Spleen (tissue), 11 donors: Measurements from ENCODE around the gene TAF13. TPM values are rescaled to one million over a fixed set of nuclear protein-coding genes. Genes with fewer than 3 reads are reported as not detected.
"Not testable (repeated sequence)": the region's sequence is repeated elsewhere in the genome, so short reads cannot be mapped to it uniquely, and the experiment has no call there.

Source experiments
- DNase-seq: peaks from one replicate; pipeline ENCODE4 v3.0.0-alpha.2; 2020
- H3K27ac ChIP-seq, 8 donors: fragments of 200-600 bp; sonication (generic) in 7 of 8; 1 replicate in 4 of 8; 2 replicates in 4 of 8; pipeline versions ENCODE4 v1.5.0 to v1.8.0; 2016 to 2021; ENCODE audit warnings: inconsistent platforms in 4 of 8, mild to moderate bottlenecking in 4 of 8, moderate library complexity in 1 of 8
- H3K27me3 ChIP-seq, 7 donors: fragments of 200-600 bp; sonication (generic) in 6 of 7; replicated peaks in 1 of 7; 1 replicate in 4 of 7; 2 replicates in 3 of 7; pipeline versions ENCODE4 v1.5.0 to v1.8.0; 2016 to 2021; ENCODE audit warnings: inconsistent platforms in 3 of 7, mild to moderate bottlenecking in 1 of 7
- H3K36me3 ChIP-seq, 6 donors: fragments of 200-600 bp; sonication (generic) in 5 of 6; 1 replicate in 4 of 6; 2 replicates in 2 of 6; pipeline versions ENCODE4 v1.5.0 to v1.8.0; 2016 to 2021; ENCODE audit warnings: inconsistent platforms in 2 of 6
- H3K4me1 ChIP-seq, 6 donors: fragments of 200-600 bp; sonication (generic) in 5 of 6; 1 replicate in 3 of 6; 2 replicates in 3 of 6; pipeline versions ENCODE4 v1.5.0 to v1.8.0; 2016 to 2021; ENCODE audit warnings: inconsistent platforms in 3 of 6
- H3K4me3 ChIP-seq, 8 donors: fragments of 200-600 bp; sonication (generic) in 7 of 8; 1 replicate in 4 of 8; 2 replicates in 4 of 8; pipeline versions ENCODE4 v1.5.0 to v1.8.0; 2016 to 2021; ENCODE audit warnings: inconsistent platforms in 4 of 8, mild to moderate bottlenecking in 4 of 8, moderate library complexity in 2 of 8
- H3K9me3 ChIP-seq, 8 donors: fragments of 200-600 bp; sonication (generic) in 7 of 8; 1 replicate in 4 of 8; 2 replicates in 4 of 8; pipeline versions ENCODE4 v1.5.0 to v1.8.0; 2016 to 2021; ENCODE audit warnings: inconsistent platforms in 4 of 8
- CTCF ChIP-seq, 11 experiments: fragments of 200-600 bp in 7 of 11; fragments of 450-650 bp in 4 of 11; sonication (generic) in 4 of 11; IDR thresholded peaks in 8 of 11; conservative IDR thresholded peaks in 3 of 11; 1 replicate in 7 of 11; 2 replicates in 4 of 11; pipeline versions ENCODE4 v1.4.0 to v1.8.0; 2016 to 2021; ENCODE audit warnings: antibody characterized with exemption in 11 of 11, inconsistent platforms in 4 of 11, mild to moderate bottlenecking in 1 of 11
- POLR2A ChIP-seq, 3 donors: fragments of 450-650 bp; IDR thresholded peaks; one replicate each; pipeline ENCODE4 v1.5.1; 2017; ENCODE audit warnings: antibody characterized with exemption in 3 of 3, mild to moderate bottlenecking in 1 of 3
- POLR2AphosphoS5 ChIP-seq, 3 donors: sonication (generic); formaldehyde crosslinking; IDR thresholded peaks; one replicate each; pipeline ENCODE4 v1.5.1; 2017; ENCODE audit warnings: antibody characterized with exemption in 3 of 3
- WGBS, 5 donors: extraction: QIAGEN DNeasy Blood & Tissue Kit in 3 of 5; methylation state at CpG; one replicate each; pipeline versions ENCODE4 v1.1.5 to v1.1.7; 2013 to 2018; 5-methylcytosine and 5-hydroxymethylcytosine counted together
- intact Hi-C: fragments of 100-400 bp; cut with DNase I; formaldehyde crosslinking; loops from one replicate; pipeline ENCODE4 v1.15.0; 2023; ENCODE audit warnings: low total_unique reads
- polyA plus RNA-seq, 3 donors: library from polyadenylated mRNA; stranded (reverse); fragments of 200-250 nt; gene quantifications; one replicate each; pipeline ENCODE4 v1.2.1, GENCODE V29; 2013
- total RNA-seq, 7 donors: library from RNA; depleted of rRNA in 3 of 7; stranded (reverse); fragments of >200 nt in 3 of 7; fragmentation: NEBNext Ultra II Directional in 4 of 7; extraction: Animal tissue kit (Norgen Biotek cat#: 25700) in 4 of 7; gene quantifications; one replicate each; pipeline versions ENCODE4 v1.1.0 to v1.2.1, GENCODE V29; 2016 to 2021
- donor health status: healthy with polysubstance abuse.
- donor health status: DM: no; HTN: no; CAD: no; lungs with moderate emphysema.
- donor health status: DM: no; HTN: no; CAD: no.
- donor health status: Bipolar disorder and iron deficiency.
- donor health status: healthy.
- donor health status: DM: no; HTN: no; CAD: no.
- donor health status: DM: yes; HTN: yes; CAD: no.

Gene TAF13
- total and polyA plus RNA-seq, 10 donors, result 9.0 to 32.5 (median 22.7) TPM

DNA sequence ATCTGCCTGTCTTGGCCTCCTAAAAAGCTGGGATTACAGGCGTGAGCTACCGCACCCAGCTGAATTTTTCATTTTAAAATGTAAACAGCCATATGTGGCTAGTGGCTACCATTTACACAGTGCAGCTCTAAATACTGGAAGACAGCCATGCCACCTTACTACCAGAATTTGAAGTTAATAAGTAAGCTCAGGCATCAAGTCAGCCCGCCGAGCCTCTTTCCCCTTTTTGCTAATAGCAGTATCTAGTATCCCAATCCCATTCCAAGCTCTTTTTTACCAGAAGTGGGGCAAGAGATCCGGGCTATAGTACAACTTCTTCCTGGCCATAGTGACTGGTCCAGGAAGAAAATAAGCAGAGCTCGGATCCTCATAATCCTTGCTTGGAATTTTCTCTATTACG lies 15.1 kb downstream of the TAF13 start:
- DNase-seq, result no peak
- 90 to 97% (median 90%) methylated on average over 7 of the region's 7 CpGs for WGBS, 5 donors

GRCh38 chr1:109059026-109059425 lies 16.8 kb downstream of the TAF13 start:
- no peaks in the 10 kb centered on the region for H3K9me3 ChIP-seq
- intact Hi-C loops, result no loop called here
- TF ChIP-seq CTCF (IDR thresholded peaks at IDR 0.05 in 8 of 11, conservative IDR thresholded peaks at IDR 0.05 in 3 of 11) (no peak), POLR2A (IDR thresholded peaks at IDR 0.05) (no peak), POLR2AphosphoS5 (IDR thresholded peaks at IDR 0.05) (no peak)

More for the DNA sequence above, 15.1 kb downstream of the TAF13 start:
- no peak for TF ChIP-seq POLR2AphosphoS5 (IDR thresholded peaks at IDR 0.05)
- TF ChIP-seq CTCF (IDR thresholded peaks at IDR 0.05 in 8 of 11, conservative IDR thresholded peaks at IDR 0.05 in 3 of 11), result no peak
- no peak for TF ChIP-seq POLR2A (IDR thresholded peaks at IDR 0.05)
- Histone ChIP-seq H3K9me3 (no peaks in the 10 kb centered on the region), H3K4me3 (no peak overlapping the region), H3K27me3 (no peaks in the 10 kb centered on the region), H3K4me1 (no peaks in the 10 kb centered on the region), H3K27ac (no peak overlapping the region), H3K36me3 (peaks cover 4 to 38% (median 24%) of the 10 kb centered on the region in 6 donors)
- intact Hi-C loops, result no loop called here

DNA sequence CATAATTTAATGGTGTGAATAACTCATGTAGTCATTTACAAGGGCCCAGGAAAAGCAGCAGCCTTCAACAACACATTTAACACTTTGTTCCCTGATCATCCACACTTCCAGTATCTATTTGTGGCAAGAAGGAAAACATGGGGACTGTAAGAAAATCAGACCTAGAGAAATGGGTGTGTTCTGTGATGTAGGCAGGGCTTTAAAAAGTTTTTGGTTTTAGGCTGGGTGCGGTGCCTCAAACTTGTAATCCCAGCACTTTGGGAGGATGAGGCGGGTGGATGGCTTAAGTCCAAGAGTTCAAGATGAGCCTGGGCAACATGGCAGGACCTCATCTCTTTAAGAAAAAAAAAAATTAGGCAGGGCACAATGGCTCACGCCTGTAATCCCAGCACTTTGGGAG lies 19.7 kb downstream of the TAF13 start:
- H3K36me3 ChIP-seq, result no peaks in the 10 kb centered on the region
- 88 to 93% (median 91%) methylated on average over 3 of the region's 3 CpGs for WGBS, 5 donors
- H3K4me1 ChIP-seq, result no peaks in the 10 kb centered on the region
- TF ChIP-seq POLR2A (IDR thresholded peaks at IDR 0.05), result no peak
- TF ChIP-seq CTCF (IDR thresholded peaks at IDR 0.05 in 8 of 11, conservative IDR thresholded peaks at IDR 0.05 in 3 of 11), result no peak
- TF ChIP-seq POLR2AphosphoS5 (IDR thresholded peaks at IDR 0.05), result no peak
- no peaks in the 10 kb centered on the region for H3K27me3 ChIP-seq
- DNase-seq, result no peak
- H3K27ac ChIP-seq, result no peak overlapping the region
- intact Hi-C loops, result no loop called here
- H3K4me3 ChIP-seq, result no peak overlapping the region
- H3K9me3 ChIP-seq, result no peaks in the 10 kb centered on the region

More at GRCh38 chr1:109059026-109059425, 16.8 kb downstream of the TAF13 start:
- H3K27ac ChIP-seq, result no peak overlapping the region
- no peaks in the 10 kb centered on the region for H3K27me3 ChIP-seq
- peaks cover 0 to 21% (median 11%) of the 10 kb centered on the region in 6 donors for H3K36me3 ChIP-seq
- H3K4me3 ChIP-seq, result no peak overlapping the region
- no peak for DNase-seq
- H3K4me1 ChIP-seq, result no peaks in the 10 kb centered on the region

DNA sequence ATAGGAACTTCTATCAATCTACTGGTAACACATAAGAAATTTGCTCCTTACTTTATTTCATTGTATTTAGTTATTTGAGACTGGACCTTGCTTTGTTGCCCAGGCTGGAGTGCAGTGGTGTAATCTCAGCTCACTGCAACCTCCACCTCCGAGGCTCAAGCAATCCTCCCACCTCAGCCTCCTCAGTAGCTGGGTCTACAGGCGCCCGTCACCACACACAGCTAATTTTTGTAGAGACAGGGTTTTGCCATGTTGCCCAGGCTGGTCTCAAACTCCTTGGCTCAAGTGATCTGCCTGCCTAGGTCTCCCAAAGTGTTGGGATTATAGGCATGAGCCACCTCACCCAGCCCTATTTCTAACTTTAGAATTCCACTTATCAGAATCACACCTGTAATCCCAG lies 23.7 kb downstream of the TAF13 start:
- H3K9me3 ChIP-seq, DNase-seq, H3K36me3 ChIP-seq, intact Hi-C loops, H3K27me3 ChIP-seq, H3K4me1 ChIP-seq, H3K27ac ChIP-seq, H3K4me3 ChIP-seq: not testable (repeated sequence)
- 89 to 99% (median 96%) methylated on average over 3 of the region's 3 CpGs for WGBS, 5 donors
